ENCODE measurements around the gene FAM3B.
"Not testable (repeated sequence)": the region's sequence is repeated elsewhere in the genome, so short reads cannot be mapped to it uniquely, and the experiment has no call there.

FAM3B gene

GRCh38 chr21:41316200-41317062, at the start of gene FAM3B:
Gene FAM3B, plus strand, starts transcription at chr21:41316801. Its CDS starts 79 bp downstream, at chr21:41316880.
- DNase-seq: no peak

GRCh38 chr21:41267346-41267745, 49.3 kb upstream of the FAM3B start:
- DNase-seq: no peak

GRCh38 chr21:41269535-41269934, 47.1 kb upstream of the FAM3B start:
- DNase-seq: no peak

GRCh38 chr21:41277196-41277595, 39.4 kb upstream of the FAM3B start:
- no peak for DNase-seq

- no peak for DNase-seq
These were observed 38.8 kb upstream of the FAM3B start for GRCh38 chr21:41277846-41278245.

GRCh38 chr21:41280115-41280919, 36.3 kb upstream of the FAM3B start:
- DNase-seq: no peak

- DNase-seq: no peak
These were observed 34.2 kb upstream of the FAM3B start for GRCh38 chr21:41282412-41282811.

GRCh38 chr21:41283211-41283818, 33.3 kb upstream of the FAM3B start:
- DNase-seq: peak; percentile 20

GRCh38 chr21:41289431-41289830, 27.2 kb upstream of the FAM3B start:
- DNase-seq: no peak

- no peak for DNase-seq
These were observed 26.3 kb upstream of the FAM3B start for GRCh38 chr21:41290106-41290799.

GRCh38 chr21:41294548-41295231, 21.9 kb upstream of the FAM3B start:
- no peak for DNase-seq

- no peak for DNase-seq
These were observed 20.8 kb upstream of the FAM3B start for GRCh38 chr21:41295721-41296254.

GRCh38 chr21:41302976-41303375, 13.6 kb upstream of the FAM3B start:
- no peak for DNase-seq

- no peak for DNase-seq
These were observed 12.4 kb upstream of the FAM3B start for GRCh38 chr21:41304068-41304720.

- DNase-seq: no peak
These were observed 9.4 kb upstream of the FAM3B start for GRCh38 chr21:41307219-41307618.

GRCh38 chr21:41313285-41314164, 3.1 kb upstream of the FAM3B start:
- not testable (repeated sequence) for DNase-seq

- DNase-seq: no peak
These were observed 875 bp upstream of the FAM3B start for GRCh38 chr21:41315726-41316125.

- no peak for DNase-seq
These were observed 427 bp downstream of the FAM3B start for GRCh38 chr21:41317063-41317392.

GRCh38 chr21:41317458-41317857, 857 bp downstream of the FAM3B start:
- DNase-seq: no peak

GRCh38 chr21:41318218-41318617, 1.6 kb downstream of the FAM3B start:
- no peak for DNase-seq

GRCh38 chr21:41319273-41319672, 2.7 kb downstream of the FAM3B start:
- DNase-seq: no peak

Measured in 8988T (cell line).